GM18520 (cell line): ENCODE results near the gene HTT.

Source experiments
- ATAC-seq: cut with Tn5 transposase; IDR thresholded peaks from one replicate; pipeline ENCODE4 v1.9.1; 2021; ENCODE audit not compliant: unreplicated experiment

HTT gene

DNA sequence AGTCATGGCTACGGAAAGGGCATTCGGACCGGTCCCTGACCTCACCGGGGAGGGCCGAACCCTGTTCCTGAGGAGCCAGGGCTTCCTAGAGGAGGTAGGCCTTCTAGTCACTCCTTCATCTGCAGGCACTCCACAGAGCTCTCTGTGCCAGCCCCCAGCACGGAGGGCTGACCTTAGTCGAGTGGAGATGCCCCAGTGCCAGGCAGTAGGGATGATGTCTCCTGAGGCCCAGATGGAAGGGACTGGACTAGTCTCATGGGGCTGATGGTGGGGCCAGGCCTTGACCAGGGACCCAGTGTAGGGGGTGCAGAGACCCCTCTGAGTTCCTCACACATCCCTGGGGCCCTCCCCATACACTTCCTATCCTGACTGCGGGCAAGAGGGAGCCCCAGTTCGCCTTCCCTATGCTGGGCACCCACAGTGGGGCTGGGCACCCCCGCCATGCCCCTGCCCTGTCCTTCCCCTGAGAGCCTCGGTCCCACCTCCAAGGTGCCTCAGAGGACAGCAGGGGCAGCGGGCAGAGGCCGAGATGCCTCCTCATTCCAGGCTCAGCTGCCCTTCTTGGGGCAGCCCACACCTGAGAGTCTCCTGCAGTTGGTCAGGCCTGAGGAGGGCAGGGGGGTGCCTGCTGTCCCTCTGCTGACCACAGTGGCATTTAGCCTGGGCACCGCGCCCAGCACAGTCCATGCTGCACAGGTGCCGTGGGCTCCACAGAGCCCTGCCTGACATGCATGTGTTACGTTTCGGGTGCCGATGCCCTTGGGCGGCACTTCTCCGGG lies 173.1 kb downstream of the HTT start:
- ATAC-seq = no peak

DNA sequence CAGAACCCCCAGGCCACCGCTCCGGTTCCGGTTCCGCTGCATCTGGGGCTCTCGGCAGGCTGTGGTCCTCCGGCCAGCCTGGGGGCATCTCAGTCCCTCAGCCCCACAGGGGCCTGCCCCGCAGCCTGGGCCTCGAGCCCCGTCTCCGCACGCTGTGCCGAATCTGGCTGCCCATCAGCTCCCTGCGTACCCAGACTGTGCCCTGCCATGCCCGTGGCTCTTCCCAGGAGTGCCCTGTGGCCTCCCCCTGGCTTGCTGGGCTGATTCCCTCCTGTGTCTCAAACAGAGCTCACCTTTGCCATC lies 173.6 kb downstream of the HTT start:
- ATAC-seq = no peak

DNA sequence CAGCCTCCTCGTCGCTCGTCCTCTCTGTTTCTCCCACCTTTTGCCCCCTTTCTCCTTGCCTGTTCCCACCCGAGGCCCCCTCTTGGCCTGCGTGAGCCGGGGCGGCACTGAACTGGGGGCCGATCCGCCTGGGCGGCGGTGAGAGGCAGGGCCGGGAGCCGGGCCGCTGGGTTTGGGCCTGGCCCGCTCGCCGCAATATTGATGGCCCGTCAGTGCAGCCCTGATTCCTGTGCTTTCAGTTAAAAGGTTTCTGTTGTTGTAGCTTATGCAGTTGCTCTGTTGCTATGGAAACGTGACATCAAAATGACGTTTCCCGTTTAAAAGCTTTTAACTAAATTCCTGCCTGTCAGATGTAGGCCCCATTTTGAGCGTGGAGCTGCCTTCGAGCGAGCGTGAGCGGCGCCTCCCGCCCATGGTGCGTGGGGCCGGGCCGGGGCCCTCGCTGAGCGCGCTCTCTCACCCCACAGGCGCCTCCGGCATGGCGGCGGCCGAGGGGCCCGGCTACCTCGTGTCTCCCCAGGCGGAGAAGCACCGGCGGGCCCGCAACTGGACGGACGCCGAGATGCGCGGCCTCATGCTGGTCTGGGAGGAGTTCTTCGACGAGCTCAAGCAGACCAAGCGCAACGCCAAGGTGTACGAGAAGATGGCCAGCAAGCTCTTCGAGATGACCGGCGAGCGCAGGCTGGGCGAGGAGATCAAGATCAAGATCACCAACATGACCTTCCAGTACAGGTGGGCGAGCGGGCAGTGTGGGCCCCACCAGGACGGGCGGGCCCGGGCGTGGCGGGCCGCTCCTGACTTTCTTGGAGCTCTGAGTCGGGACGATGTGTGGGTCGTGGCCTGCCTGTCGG lies 174.6 kb downstream of the HTT start, which contains the start of gene MSANTD1:
Gene MSANTD1, plus strand, starts transcription at position 349 of the 851 bp plus-strand sequence. Its CDS starts 64 bp downstream, at position 413.
- no peak for ATAC-seq

DNA sequence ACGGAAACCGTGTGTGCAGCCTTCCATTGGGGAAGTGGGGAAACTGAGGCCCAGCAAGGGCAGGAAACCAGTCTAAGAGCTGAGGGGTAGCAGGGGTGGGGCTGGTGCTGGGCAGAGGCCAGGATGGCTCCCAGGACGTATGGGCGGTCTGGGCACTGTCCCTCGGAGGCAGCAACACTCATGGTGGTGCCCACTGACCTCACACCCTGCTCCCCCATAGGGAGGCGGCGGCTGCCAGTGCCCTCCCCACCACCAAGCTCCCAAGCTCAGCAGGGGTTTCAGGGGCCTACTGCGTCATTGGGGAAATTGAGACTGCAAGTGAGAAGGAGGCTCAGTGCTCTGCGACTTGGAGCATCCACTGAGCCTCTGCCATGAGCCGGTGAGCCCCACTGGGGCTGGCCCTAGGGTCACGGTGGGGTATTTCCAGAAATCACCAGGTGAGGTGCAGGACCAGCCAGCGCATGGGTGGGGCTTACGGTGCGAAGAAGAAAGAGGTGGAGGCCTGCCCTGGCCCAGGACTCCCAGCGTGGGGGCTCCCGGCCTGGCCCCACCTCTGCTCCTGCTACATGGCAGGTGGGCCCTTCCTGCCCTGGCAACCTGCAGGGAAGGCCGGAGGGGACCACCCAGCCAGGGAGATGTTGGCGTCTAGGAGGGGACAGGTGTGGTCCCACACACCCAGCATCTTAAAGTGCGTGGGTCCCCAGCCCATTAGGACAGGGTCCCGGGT lies 175.4 kb downstream of the HTT start:
- no peak for ATAC-seq

DNA sequence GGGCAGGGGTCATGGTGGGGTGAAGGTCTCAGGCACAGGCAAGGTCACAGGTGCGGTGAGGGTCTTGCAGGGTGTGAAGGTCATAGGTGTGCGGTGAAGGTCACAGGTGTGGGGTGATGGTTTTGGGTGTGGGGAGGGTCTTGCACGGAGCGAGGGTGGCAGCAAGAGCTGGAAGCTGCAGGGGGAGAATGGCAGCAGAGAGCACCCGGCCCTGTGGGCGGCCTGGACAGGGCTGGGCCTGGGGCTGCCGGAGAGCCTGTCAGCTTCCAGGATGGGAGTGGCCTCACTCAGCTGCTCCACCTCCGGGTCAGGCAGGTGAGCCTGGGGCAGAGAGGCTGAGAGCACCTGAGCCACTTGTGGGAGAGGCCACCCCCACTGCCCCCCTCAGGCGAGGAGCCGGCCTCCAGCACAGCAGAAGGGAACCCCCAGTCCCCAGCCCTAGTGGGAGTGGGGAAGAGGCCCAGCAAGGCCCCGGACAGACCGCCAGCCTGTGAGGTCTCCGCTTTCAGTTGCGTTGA lies 176.0 kb downstream of the HTT start:
- no peak for ATAC-seq

DNA sequence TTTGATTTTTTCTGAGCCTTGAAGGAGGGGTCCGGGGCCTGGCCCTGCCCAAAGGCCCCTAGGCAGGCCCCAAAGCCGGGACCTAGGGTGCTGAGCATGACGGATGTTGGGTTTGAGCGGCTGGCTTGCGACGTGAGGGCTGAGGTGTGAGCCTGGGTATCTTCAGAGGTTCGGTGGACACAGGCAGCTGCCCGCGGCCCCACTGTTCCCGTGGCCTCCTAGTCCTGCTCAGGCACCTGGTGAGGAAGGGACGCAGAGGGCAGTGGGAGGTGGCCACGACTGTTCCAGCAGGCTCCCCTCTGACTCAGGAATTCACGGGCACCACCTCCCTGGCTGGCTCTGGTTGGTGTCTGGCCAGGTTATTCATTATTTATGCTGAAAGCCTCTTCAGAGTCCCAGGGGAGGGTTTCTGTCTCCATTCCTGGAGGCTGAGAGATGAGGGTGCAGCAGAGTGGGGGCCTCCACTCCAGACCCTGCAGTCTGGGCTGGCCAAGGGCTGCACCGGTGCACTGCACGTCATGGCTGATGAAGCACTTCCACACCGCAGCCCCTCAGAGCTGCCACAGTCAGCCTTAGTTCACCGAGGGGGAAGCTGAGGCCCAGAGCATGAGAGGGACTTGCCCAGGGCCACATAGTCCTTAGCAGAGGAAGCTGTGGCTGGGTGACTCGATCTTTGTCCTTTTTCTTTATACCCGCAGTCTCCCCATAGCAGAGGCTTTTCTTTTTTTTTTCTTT lies 176.6 kb downstream of the HTT start:
- no peak for ATAC-seq

DNA sequence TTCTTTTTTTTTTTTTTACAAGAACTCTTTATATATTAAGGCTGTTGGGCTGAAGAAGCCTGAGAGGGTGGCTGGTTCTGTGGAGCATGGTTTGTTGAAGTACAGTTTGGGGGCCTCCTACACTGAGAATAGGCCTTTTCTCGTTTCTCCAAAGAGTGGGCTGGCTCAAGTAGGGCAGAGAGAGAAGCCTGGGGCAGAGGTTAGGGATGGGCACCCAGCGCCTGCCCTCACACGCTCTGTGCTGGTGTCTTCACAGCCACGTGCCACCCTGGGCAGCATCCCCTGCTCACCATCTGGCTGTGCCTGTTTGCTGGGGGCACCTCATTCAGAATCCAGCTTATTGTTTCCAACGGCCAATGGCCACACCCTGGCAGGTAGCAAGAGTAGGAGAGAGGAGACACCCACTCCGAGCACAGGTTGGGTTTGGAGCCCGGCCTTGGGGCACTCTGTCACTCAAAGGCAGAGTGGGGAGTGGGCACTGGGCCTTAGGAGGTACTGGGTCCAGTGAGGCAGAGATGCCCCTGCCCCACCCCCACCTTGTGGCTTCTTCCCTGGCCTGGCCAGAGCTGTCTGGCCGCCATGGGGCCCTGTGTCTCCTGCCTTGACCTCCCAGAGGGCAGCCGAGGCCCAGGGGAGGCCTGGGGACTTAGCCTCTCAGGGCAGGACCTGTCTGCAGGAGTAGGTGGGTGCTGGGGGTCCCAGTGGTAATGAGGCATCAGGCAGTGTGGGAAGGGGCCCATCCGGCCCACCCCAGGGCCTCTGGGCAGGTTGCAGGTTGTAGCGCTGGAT lies 177.4 kb downstream of the HTT start:
- ATAC-seq = no peak

DNA sequence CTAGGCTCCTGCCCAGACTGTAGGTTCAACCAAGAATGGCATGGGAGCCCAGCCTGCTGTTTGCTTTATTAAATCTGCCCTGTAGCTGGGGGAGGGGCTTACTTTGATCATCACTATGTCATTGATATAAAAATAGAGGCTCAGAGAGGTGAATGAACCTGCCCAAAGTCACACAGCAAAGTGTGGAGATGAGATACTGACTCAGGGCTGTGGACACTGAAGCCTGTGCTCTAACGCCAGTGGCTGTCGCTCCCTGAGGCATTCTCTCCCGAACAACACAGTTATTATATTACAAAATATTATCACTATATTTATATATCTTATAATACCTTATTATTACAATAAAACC lies 178.0 kb downstream of the HTT start:
- no peak for ATAC-seq

DNA sequence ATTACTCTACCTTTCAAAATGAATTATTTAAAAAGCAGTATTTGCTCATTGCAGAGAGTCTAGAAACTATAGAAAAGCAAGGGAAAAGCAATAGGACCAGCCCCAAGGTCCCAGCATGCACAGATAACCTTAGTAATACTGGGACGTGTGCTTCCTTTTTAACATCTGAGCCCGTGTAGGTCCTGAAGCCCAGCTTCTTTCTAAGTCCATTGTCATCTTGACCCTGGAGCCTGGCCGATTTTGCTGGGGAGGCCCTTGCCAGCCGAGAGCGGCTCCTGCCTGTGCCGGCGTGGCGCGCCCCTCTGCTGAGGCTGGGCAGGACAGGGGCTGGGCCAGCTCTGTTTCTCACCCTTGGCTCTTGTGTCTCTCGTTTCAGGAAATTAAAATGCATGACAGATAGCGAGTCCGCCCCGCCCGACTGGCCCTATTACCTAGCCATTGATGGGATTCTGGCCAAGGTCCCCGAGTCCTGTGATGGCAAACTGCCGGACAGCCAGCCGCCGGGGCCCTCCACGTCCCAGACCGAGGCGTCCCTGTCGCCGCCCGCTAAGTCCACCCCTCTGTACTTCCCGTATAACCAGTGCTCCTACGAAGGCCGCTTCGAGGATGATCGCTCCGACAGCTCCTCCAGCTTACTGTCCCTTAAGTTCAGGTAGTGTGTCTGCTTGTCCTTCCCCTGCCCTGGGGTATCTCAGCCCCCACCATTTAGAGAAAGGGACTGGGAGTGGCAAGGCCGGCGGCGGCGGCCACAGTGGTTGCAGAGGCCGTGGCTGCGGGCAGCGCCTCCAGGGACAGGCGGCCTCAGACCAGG lies 178.6 kb downstream of the HTT start:
- no peak for ATAC-seq

DNA sequence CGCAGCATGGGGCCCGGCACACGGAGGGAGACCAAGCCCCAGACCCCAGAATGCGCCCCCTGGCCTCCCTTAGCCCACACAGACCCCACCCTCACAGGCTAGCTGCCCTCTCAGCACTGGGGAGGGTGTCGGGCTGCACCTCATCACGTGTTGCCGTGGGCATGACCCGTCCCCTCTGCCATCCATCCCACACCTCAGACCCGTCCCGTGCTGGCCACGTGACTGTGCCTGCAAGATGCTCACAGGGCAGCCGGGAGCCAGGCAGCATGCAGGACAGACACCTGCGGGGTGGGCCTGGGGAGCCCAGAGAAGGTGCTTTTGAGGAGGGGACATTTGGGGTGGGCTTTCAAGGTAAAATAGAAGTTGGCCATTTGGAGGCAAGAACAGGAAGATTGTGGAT lies 179.3 kb downstream of the HTT start:
- ATAC-seq = no peak

DNA sequence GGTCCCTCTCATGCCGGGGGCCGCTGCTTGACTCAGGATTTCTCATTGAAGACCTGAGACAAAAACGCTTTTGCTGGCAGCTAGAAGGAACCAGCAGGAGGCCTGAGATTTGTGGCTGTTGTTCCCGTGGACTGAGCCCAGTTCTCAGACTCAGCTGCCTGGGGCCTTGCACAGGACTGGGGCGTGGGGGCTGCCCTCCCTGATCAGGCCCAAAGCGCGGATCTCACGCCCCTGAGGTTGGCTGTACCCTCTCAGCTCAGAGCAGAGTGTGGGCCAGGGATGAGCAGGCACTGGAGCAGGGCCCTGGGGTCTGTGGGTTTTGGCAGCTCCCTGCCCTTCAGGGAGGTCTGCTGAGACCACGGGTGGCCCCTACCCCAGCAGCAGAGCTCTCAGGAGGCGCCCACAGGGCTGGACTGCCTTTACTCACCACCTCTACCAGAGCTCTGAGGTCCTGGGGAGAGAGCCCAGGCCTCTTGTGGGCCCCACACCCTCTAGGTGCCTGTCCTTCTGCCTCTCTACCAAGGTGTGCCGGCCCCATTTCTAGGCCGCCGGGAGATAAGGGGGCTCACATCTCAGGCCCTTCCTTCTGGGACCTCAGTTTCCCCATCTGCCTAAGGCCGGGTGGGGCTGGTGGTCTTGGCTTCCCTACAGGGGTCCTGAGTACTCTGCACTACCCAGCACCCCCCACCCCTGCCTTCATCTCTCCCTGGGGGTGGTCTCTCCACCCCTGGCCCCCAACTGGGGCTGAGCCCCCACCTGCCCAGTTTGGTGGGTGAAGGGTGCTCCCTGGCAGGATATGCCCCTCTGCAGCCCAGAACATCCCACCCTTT lies 180.0 kb downstream of the HTT start:
- no peak for ATAC-seq

DNA sequence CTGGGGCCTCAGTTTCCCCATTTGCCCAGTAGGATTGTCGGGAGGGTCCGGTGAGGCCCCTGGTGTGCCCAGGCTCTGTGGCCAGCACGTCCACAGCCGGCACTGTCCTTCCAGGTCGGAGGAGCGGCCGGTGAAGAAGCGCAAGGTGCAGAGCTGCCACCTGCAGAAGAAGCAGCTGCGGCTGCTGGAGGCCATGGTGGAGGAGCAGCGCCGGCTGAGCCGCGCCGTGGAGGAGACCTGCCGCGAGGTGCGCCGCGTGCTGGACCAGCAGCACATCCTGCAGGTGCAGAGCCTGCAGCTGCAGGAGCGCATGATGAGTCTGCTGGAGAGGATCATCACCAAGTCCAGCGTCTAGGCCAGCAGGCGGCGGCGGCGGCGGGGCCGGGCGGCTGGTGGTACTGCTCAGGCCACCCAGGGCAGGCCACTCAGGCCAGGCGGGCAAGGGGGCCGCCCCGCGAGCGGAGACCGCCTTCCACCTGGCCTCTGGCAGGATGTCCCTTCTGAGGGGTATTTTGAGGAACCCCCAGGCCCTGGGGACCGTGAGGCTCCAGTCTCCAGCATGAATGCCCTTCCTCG lies 181.2 kb downstream of the HTT start:
- ATAC-seq = no peak

DNA sequence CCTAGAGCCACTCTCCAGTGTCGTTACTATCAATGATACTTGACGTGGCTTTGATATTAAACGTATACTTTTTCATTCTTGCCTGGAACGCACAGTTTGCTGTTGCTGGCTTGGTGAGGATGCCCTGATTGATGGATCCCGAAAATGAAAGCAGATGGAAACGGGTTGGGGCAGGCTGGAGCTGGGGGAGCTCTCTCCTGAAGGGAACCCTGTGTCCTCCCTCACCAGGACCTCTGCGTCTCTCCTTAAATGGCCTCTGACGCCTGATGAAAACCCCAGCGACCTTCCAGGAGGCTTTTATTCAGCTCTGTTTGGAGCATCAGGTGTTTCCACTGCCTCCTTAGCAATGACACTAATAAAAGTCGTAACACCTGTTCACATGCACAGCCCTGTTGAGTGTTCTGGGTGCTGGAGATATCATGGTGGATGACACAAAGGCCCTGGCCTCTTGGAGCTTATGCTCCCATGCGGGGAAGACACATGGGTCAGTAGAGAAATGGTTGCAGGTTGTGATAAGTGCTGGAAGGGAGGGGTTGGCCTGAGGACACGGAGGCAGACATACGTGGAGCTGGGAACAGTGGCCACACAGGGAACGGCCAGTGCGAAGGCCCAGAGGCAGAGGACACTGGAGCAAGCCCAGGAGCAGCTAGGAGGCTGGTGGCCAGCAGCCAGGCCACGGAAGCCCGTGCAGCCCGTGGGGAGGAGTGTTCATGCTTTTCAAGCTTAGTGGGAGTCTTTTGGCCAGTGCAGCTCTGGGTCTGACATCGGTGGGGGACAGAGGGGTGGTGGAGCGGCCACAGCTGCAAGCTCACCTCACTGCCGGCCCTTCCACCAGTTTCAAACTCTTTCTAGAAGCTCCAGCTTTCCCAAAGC lies 182.0 kb downstream of the HTT start:
- ATAC-seq = no peak

DNA sequence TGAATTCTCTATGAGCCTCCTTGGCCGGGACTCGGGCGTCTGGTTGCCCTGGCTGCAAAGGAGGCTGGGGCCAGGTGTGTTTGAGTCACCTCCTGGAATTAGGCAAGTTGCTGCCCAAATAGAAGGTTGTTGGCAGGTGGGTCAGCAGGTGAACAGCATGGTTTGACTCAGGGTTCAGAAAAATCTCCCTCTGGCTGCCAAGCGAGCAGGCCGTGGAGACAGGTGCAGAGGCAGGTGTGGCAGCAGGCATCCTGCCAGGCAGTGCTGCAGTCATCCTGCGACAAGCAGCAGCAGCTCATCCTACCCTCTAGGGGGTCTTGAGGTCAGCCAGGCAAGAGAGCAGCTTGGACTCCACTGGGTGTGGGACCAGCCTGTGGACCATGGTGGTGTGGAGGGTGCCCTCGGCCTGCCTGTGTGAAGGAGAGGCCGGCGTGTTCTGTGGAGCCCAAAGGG lies 182.6 kb downstream of the HTT start:
- ATAC-seq = no peak

DNA sequence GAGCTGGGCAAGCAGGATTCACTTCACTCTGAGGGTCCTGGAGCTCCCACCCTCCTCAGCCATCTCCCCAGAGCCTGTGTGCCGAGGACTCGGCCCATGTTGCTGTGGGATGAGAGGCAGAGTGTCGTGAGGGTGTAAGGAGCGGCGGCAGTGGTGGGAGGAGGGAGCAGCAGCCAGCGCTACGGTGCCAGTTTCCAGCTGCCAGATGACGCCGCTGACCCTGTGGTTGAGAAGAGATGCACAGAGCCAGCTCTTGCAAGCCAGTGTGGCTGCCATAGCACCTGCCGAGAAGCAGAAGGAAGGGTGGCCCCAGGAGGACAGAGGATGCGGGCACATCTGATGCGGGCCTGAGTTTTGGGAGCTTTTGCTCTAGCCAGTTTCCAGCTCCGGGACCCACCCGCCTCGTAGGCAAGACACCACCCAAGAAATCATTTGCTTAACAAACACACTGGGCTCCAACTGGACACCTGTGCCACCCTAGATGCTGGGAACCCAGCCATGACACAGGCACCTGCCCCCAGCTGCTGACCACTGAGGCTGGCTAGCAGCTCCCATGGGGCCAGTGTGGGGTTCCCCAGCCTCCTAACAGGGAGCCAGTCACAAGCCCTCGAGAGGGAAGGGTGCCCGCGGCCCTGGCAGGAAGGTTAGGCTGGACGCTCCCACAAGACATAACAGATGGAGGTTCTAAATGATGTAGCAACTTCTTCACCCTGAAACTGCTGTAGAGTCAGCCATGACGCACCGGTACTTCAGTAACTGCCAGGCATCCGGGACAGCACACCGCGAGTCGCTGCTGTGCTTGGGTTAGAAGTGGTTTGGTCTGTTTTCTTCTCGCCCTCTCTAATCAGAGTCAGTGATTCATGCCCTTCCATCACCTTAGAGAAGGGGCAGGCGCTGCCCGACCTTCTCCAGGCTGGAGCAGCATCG lies 183.3 kb downstream of the HTT start:
- peak; percentile 39 for ATAC-seq
